Measurements from ENCODE around the gene SYNE4. TPM values are rescaled to one million over a fixed set of nuclear protein-coding genes. Genes with fewer than 3 reads are reported as not detected.
"Not testable (repeated sequence)": the region's sequence is repeated elsewhere in the genome, so short reads cannot be mapped to it uniquely, and the experiment has no call there.

Gene SYNE4
- polyA plus RNA-seq, 1 experiment: 0.16 TPM

- TF ChIP-seq CTCF (IDR thresholded peaks at IDR 0.05; ENCODE audit: insufficient read depth, low read depth, low read length): no peak
- H3K4me3 ChIP-seq (ENCODE audit: low read depth, low read length): no peak overlapping the region
- H3K36me3 ChIP-seq (ENCODE audit: control insufficient read depth, insufficient read depth, low read length): no peaks in the 10 kb centered on the region
- DNase-seq (ENCODE audit: low read depth): no peak
- ChIA-PET POLR2A (no interaction called here), CTCF (no interaction called here)
- H3K27me3 ChIP-seq (ENCODE audit: control insufficient read depth, insufficient read depth, low read length): peaks cover 2% of the 10 kb centered on the region
Observed at GRCh38 chr19:35983177-35983576, 25.4 kb downstream of the SYNE4 start.

GRCh38 chr19:35980997-35981396 lies 27.6 kb downstream of the SYNE4 start:
- H3K36me3 ChIP-seq (ENCODE audit: control insufficient read depth, insufficient read depth, low read length); H3K4me3 ChIP-seq (ENCODE audit: low read depth, low read length); H3K27me3 ChIP-seq (ENCODE audit: control insufficient read depth, insufficient read depth, low read length); DNase-seq (ENCODE audit: low read depth); POLR2A ChIA-PET: not testable (repeated sequence)
- CTCF ChIA-PET: interaction anchor here (0.7 to 1.4 kb wide), 2 partner anchors 12 to 14 kb away, joined by 3 to 4 read pairs; no protein-coding TSS in a partner anchor

GRCh38 chr19:35978832-35979365 lies 29.7 kb downstream of the SYNE4 start:
- Histone ChIP-seq H3K27me3 (ENCODE audit: control insufficient read depth, insufficient read depth, low read length) (no peaks in the 10 kb centered on the region; the same call in 1 of the 2 replicates), H3K4me3 (ENCODE audit: low read depth, low read length) (no peak overlapping the region), H3K36me3 (ENCODE audit: control insufficient read depth, insufficient read depth, low read length) (no peaks in the 10 kb centered on the region)
- CTCF ChIA-PET: no interaction called here
- no peak for TF ChIP-seq CTCF (IDR thresholded peaks at IDR 0.05; ENCODE audit: insufficient read depth, low read depth, low read length)
- DNase-seq (ENCODE audit: low read depth): no peak
- POLR2A ChIA-PET: no interaction called here

GRCh38 chr19:35978271-35978670 lies 30.3 kb downstream of the SYNE4 start:
- DNase-seq (ENCODE audit: low read depth): no peak
- TF ChIP-seq CTCF (IDR thresholded peaks at IDR 0.05; ENCODE audit: insufficient read depth, low read depth, low read length): no peak
- Histone ChIP-seq H3K36me3 (ENCODE audit: control insufficient read depth, insufficient read depth, low read length) (no peaks in the 10 kb centered on the region), H3K4me3 (ENCODE audit: low read depth, low read length) (no peak overlapping the region), H3K27me3 (ENCODE audit: control insufficient read depth, insufficient read depth, low read length) (no peaks in the 10 kb centered on the region; the same call in 1 of the 2 replicates)
- CTCF ChIA-PET: no interaction called here
- POLR2A ChIA-PET: no interaction called here

GRCh38 chr19:35977446-35978222 lies 31.0 kb downstream of the SYNE4 start:
- CTCF ChIA-PET: interaction anchor here (1.6 kb wide), 1 partner anchor 11 kb away, joined by 3 read pairs; no protein-coding TSS in a partner anchor
- H3K4me3 ChIP-seq (ENCODE audit: low read depth, low read length): no peak overlapping the region
- no peak for DNase-seq (ENCODE audit: low read depth)
- no peak for TF ChIP-seq CTCF (IDR thresholded peaks at IDR 0.05; ENCODE audit: insufficient read depth, low read depth, low read length)
- H3K27me3 ChIP-seq (ENCODE audit: control insufficient read depth, insufficient read depth, low read length): no peaks in the 10 kb centered on the region; the same call in 1 of the 2 replicates
- no peaks in the 10 kb centered on the region for H3K36me3 ChIP-seq (ENCODE audit: control insufficient read depth, insufficient read depth, low read length)
- POLR2A ChIA-PET: no interaction called here
